Panc1 (cell line): ENCODE data around the gene DNAJC24. TPM values are rescaled to one million over a fixed set of nuclear protein-coding genes. Genes with fewer than 3 reads are reported as not detected.

Experiments used
- ATAC-seq: fragments of 200-7000 bp; cut with Tn5 transposase; 2 replicates; pipeline ENCODE4 v1.9.1; 2020; ENCODE audit warnings: mild to moderate bottlenecking, moderate library complexity
- BruUV-seq: library from RNA; stranded (reverse); fragments of 400-500 nt; replicated peaks from 2 replicates; lab custom pipeline; 2021; lab: Mats Ljungman, UMichigan
- CTCF ChIA-PET: fragments of 300-600 bp; sonication (Branson Sonifier 250); formaldehyde crosslinking; loops from one replicate; lab custom pipeline; 2022; ENCODE audit warnings: antibody characterized with exemption; lab: Charles Lee
- POLR2A ChIA-PET: fragments of 300-600 bp; sonication (Branson Sonifier 250); formaldehyde crosslinking; loops from one replicate; lab custom pipeline; 2022; ENCODE audit warnings: antibody characterized with exemption; lab: Charles Lee
- DNase-seq: peaks from one replicate; pipeline ENCODE4 v3.0.0-alpha.2; 2010; ENCODE audit warnings: low read depth, low spot score
- H3K27ac ChIP-seq: 2 replicates; pipeline ENCODE4 v1.5.1; 2011; ENCODE audit warnings: mild to moderate bottlenecking, low read length, inconsistent platforms
- H3K27me3 ChIP-seq: fragments of 200-500 bp; sonication (Bioruptor generic); 2 replicates; pipeline ENCODE4 v1.6.0; 2014; ENCODE audit warnings: low read length, inconsistent platforms; ENCODE audit not compliant: control insufficient read depth, insufficient read depth
- H3K36me3 ChIP-seq: fragments of 200-500 bp; sonication (Bioruptor generic); 2 replicates; pipeline ENCODE4 v1.5.1; 2014; ENCODE audit warnings: inconsistent platforms, mild to moderate bottlenecking, low read length, moderate library complexity; ENCODE audit not compliant: control insufficient read depth, insufficient read depth
- H3K4me1 ChIP-seq: 2 replicates; pipeline ENCODE4 v1.5.1; 2011; ENCODE audit warnings: inconsistent platforms, mild to moderate bottlenecking, low read length, moderate library complexity; ENCODE audit not compliant: control insufficient read depth, insufficient read depth
- H3K4me3 ChIP-seq, 2 experiments: 2 replicates each; pipeline ENCODE4 v1.5.1; 2011 to 2012; ENCODE audit warnings: low read depth in 2 of 2, low read length in 2 of 2, mild to moderate bottlenecking in 2 of 2, inconsistent platforms in 1 of 2, moderate library complexity in 1 of 2
- H3K9me3 ChIP-seq: fragments of 200-500 bp; sonication (Bioruptor generic); 2 replicates; pipeline ENCODE4 v1.5.1; 2014; ENCODE audit warnings: low read depth, mild to moderate bottlenecking, inconsistent platforms, low read length, moderate library complexity; ENCODE audit not compliant: control insufficient read depth, insufficient read depth
- POLR2AphosphoS5 ChIP-seq: IDR thresholded peaks from 2 replicates; pipeline ENCODE4 v1.6.1; 2012; ENCODE audit warnings: mild to moderate bottlenecking, low read depth, low read length, moderate library complexity
- SIN3A ChIP-seq: IDR thresholded peaks from 2 replicates; pipeline ENCODE4 v1.6.1; 2012; ENCODE audit warnings: low read depth, mild to moderate bottlenecking, low read length, moderate library complexity, borderline replicate concordance; ENCODE audit not compliant: insufficient read depth
- TCF7L2 ChIP-seq: IDR thresholded peaks from 2 replicates; pipeline ENCODE4 v1.6.1; 2011; ENCODE audit warnings: mild to moderate bottlenecking, low read depth, low read length, inconsistent platforms
- in situ Hi-C: cut with HindIII; loops from 2 replicates; pipeline ENCODE4 v1.10.0; 2016; ENCODE audit warnings: low sequenced_read_pairs, low pct_unique_long_range_greater_than_20kb
- intact Hi-C: fragments of 100-400 bp; cut with micrococcal nuclease; formaldehyde crosslinking; loops from one replicate; pipeline ENCODE4 v1.10.0; 2022; ENCODE audit not compliant: unreplicated experiment
- total RNA-seq: library from RNA; stranded (reverse); gene quantifications from one replicate; pipeline ENCODE4 v1.2.1, GENCODE V29; 2021; ENCODE audit not compliant: unreplicated experiment
- TF ChIP-seq, protein P1 (sequence below), 2 experiments: IDR thresholded peaks; 2 replicates each; pipeline ENCODE4 v1.6.1; 2011 to 2012; ENCODE audit warnings: low read depth in 2 of 2, control low read depth in 1 of 2, low read length in 1 of 2, mild to moderate bottlenecking in 1 of 2, moderate library complexity in 1 of 2; ENCODE audit not compliant: insufficient read depth in 1 of 2
- TF ChIP-seq, protein P2 (sequence below): fragments of 450-650 bp; IDR thresholded peaks from 2 replicates; pipeline ENCODE4 v1.5.1; 2017; ENCODE audit warnings: mild to moderate bottlenecking

DNAJC24 gene
- total RNA-seq, 1 experiment from 2014 or later: 15.7 TPM

DNA sequence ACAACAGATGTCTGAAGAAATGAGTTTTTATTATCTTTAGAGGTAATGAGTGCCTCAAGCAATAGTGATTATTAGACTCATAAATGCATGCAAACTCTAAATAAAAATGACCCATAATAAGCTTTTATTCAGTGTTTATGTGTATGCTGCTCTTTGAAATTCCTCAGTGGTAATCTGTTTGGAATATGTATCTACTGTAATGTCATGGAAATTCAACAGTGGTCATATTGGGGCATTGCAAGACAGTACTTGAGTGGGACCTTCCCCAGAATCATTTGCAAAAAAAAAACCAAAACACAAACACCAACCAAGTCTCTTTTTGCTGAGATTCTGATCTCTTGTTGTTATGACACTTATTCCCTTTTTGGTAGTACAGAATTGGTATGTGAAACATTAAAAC, 35.0 kb downstream of the DNAJC24 start:
- in situ Hi-C loops: no loop called here
- TF ChIP-seq, protein P1, sequence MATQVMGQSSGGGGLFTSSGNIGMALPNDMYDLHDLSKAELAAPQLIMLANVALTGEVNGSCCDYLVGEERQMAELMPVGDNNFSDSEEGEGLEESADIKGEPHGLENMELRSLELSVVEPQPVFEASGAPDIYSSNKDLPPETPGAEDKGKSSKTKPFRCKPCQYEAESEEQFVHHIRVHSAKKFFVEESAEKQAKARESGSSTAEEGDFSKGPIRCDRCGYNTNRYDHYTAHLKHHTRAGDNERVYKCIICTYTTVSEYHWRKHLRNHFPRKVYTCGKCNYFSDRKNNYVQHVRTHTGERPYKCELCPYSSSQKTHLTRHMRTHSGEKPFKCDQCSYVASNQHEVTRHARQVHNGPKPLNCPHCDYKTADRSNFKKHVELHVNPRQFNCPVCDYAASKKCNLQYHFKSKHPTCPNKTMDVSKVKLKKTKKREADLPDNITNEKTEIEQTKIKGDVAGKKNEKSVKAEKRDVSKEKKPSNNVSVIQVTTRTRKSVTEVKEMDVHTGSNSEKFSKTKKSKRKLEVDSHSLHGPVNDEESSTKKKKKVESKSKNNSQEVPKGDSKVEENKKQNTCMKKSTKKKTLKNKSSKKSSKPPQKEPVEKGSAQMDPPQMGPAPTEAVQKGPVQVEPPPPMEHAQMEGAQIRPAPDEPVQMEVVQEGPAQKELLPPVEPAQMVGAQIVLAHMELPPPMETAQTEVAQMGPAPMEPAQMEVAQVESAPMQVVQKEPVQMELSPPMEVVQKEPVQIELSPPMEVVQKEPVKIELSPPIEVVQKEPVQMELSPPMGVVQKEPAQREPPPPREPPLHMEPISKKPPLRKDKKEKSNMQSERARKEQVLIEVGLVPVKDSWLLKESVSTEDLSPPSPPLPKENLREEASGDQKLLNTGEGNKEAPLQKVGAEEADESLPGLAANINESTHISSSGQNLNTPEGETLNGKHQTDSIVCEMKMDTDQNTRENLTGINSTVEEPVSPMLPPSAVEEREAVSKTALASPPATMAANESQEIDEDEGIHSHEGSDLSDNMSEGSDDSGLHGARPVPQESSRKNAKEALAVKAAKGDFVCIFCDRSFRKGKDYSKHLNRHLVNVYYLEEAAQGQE (IDR thresholded peaks at IDR 0.05; ENCODE audit: insufficient read depth in 1 of 2, low read depth in 2 of 2, low read length in 1 of 2): no peak
- TF ChIP-seq TCF7L2: no peak
- no peak for TF ChIP-seq POLR2AphosphoS5
- TF ChIP-seq SIN3A: no peak
- CTCF ChIA-PET: no interaction called here
- POLR2A ChIA-PET: interaction anchor here (0.7 kb wide), 1 partner anchor 56 kb away, joined by 5 read pairs; no protein-coding TSS in a partner anchor
- Histone ChIP-seq H3K4me1 (no peaks in the 10 kb centered on the region), H3K27me3 (no peaks in the 10 kb centered on the region), H3K4me3 (no peak overlapping the region), H3K27ac (no peak overlapping the region), H3K36me3 (no peaks in the 10 kb centered on the region), H3K9me3 (no peaks in the 10 kb centered on the region)
- no TSS peak for BruUV-seq
- no peak for ATAC-seq
- intact Hi-C loops: no loop called here
- DNase-seq: no peak

DNA sequence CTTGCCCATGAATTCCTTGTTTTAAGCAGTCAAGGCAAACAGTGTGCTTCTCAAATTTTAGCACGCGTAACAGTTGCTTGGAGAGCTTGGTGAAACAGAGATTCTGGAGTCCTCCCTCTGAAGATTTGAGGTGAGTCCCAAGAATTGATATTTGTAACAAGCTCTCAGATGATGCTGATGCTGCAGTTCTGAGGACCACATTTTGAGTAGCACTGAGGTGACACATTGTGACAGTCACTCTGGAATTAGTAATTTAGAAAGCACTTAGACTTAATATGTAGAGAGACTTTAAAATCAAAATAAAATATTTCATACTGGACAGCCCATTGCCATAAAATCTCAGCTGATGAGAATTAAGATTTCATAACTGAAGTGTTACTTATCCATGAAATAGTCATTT, 38.5 kb downstream of the DNAJC24 start:
- ATAC-seq: no peak
- no peak for TF ChIP-seq POLR2AphosphoS5
- TF ChIP-seq, protein P2, sequence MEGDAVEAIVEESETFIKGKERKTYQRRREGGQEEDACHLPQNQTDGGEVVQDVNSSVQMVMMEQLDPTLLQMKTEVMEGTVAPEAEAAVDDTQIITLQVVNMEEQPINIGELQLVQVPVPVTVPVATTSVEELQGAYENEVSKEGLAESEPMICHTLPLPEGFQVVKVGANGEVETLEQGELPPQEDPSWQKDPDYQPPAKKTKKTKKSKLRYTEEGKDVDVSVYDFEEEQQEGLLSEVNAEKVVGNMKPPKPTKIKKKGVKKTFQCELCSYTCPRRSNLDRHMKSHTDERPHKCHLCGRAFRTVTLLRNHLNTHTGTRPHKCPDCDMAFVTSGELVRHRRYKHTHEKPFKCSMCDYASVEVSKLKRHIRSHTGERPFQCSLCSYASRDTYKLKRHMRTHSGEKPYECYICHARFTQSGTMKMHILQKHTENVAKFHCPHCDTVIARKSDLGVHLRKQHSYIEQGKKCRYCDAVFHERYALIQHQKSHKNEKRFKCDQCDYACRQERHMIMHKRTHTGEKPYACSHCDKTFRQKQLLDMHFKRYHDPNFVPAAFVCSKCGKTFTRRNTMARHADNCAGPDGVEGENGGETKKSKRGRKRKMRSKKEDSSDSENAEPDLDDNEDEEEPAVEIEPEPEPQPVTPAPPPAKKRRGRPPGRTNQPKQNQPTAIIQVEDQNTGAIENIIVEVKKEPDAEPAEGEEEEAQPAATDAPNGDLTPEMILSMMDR: no peak
- TF ChIP-seq, protein P1 (IDR thresholded peaks at IDR 0.05; ENCODE audit: insufficient read depth in 1 of 2, low read depth in 2 of 2, low read length in 1 of 2): no peak
- no peak for TF ChIP-seq SIN3A
- TF ChIP-seq TCF7L2: no peak
- H3K4me3 ChIP-seq: no peak overlapping the region
- no peaks in the 10 kb centered on the region for H3K36me3 ChIP-seq
- no peak overlapping the region for H3K27ac ChIP-seq
- intact Hi-C loops (no loop called here), in situ Hi-C loops (no loop called here)
- H3K9me3 ChIP-seq: no peaks in the 10 kb centered on the region
- no TSS peak for BruUV-seq
- ChIA-PET POLR2A (no interaction called here), CTCF (no interaction called here)
- H3K27me3 ChIP-seq: no peaks in the 10 kb centered on the region
- DNase-seq: no peak
- H3K4me1 ChIP-seq: no peaks in the 10 kb centered on the region
